ENCODE data around the gene ABHD1. TPM values are rescaled to one million over a fixed set of nuclear protein-coding genes. Genes with fewer than 3 reads are reported as not detected.

The ABHD1 gene
- total RNA-seq, 4 donors from 2014 or later = 1.2 TPM; not detected in 3

GRCh38 chr2:27130396-27130795, 6.8 kb downstream of the ABHD1 start:
- H3K4me3 ChIP-seq = no peak overlapping the region
- H3K9me3 ChIP-seq = no peaks in the 10 kb centered on the region
- H3K36me3 ChIP-seq = no peaks in the 10 kb centered on the region
- TF ChIP-seq, protein P1, sequence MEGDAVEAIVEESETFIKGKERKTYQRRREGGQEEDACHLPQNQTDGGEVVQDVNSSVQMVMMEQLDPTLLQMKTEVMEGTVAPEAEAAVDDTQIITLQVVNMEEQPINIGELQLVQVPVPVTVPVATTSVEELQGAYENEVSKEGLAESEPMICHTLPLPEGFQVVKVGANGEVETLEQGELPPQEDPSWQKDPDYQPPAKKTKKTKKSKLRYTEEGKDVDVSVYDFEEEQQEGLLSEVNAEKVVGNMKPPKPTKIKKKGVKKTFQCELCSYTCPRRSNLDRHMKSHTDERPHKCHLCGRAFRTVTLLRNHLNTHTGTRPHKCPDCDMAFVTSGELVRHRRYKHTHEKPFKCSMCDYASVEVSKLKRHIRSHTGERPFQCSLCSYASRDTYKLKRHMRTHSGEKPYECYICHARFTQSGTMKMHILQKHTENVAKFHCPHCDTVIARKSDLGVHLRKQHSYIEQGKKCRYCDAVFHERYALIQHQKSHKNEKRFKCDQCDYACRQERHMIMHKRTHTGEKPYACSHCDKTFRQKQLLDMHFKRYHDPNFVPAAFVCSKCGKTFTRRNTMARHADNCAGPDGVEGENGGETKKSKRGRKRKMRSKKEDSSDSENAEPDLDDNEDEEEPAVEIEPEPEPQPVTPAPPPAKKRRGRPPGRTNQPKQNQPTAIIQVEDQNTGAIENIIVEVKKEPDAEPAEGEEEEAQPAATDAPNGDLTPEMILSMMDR (IDR thresholded peaks at IDR 0.05) = no peak
- TF ChIP-seq POLR2A (IDR thresholded peaks at IDR 0.05) = no peak
- no peak for DNase-seq
- no peaks in the 10 kb centered on the region for H3K27me3 ChIP-seq
- intact Hi-C loops (cut with DNase I; ENCODE audit: low total_unique reads) = loop anchor here (10.0 kb wide), 1 partner anchor 64 kb away; no protein-coding TSS in a partner anchor
- H3K27ac ChIP-seq = no peak overlapping the region
- H3K4me1 ChIP-seq = peaks cover 0 to 12% of the 10 kb centered on the region in 2 donors

DNA sequence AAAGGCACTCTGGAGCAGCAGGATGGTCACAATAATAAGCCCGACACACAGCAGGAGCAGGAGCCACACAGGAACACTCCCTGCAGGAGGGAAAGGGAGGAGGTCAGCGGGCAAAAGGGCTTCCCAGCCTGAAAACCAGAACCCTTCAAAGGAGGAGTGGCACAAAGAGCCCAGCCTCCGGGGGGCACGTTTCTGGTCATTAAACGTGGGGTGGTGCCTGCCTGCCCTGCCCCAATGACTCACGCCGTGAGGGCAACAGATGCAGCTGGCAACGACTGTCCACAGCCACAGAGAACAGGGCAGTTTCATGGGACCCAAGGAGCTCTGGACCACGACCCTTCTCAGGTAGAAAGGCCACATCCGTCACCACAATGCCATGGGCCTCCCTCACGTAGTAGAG, 7.8 kb downstream of the ABHD1 start:
- Histone ChIP-seq H3K4me1 (peaks cover 0 to 12% of the 10 kb centered on the region in 2 donors), H3K36me3 (no peaks in the 10 kb centered on the region), H3K4me3 (no peak overlapping the region), H3K9me3 (no peaks in the 10 kb centered on the region), H3K27ac (no peak overlapping the region), H3K27me3 (no peaks in the 10 kb centered on the region)
- TF ChIP-seq POLR2A (IDR thresholded peaks at IDR 0.05) = no peak
- TF ChIP-seq, protein P1 (IDR thresholded peaks at IDR 0.05) = no peak
- intact Hi-C loops (cut with DNase I; ENCODE audit: low total_unique reads) = loop anchor here (10.0 kb wide), 1 partner anchor 63 kb away; no protein-coding TSS in a partner anchor
- DNase-seq = no peak

DNA sequence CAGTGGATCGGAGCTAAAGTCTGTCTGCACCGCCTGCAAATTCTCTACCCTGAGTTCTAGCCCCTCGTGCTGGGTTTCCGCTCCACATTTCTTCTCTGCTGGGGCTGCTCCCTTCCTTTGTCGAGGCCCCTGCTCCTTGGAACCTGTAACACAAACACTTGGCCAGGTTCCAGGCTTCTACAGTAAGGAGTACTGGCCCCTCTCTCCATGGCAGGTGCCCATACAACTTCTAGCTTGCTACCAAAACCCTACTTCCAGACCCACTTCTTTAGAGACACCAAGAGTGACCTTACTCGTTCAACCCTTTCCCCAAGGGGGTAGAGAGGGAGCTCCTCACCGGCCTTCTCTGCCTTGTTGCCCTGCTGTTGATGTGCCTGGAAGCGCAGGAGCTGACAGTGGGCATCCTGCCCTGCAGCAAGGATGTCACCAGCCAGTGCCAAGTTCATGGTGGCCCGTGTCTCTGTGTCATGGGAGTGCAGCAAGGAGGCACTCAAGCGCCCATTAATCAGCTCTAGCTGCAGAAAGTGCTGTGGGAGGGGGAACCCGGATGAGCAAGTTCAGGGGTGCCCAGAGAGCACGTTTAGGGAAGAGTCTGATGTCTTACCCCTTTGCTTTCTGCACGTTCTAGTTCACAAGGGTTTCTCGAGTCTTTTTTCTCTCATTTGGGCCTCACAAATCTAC, 9.7 kb downstream of the ABHD1 start:
- peak overlapping the region; percentile 83 to 99 for H3K4me3 ChIP-seq
- no peaks in the 10 kb centered on the region for H3K36me3 ChIP-seq
- DNase-seq = no peak
- TF ChIP-seq, protein P1 (IDR thresholded peaks at IDR 0.05) = no peak
- no peak for TF ChIP-seq POLR2A (IDR thresholded peaks at IDR 0.05)
- H3K27me3 ChIP-seq = no peaks in the 10 kb centered on the region
- H3K9me3 ChIP-seq = no peaks in the 10 kb centered on the region
- peak overlapping the region; percentile 89 to 96 for H3K27ac ChIP-seq
- intact Hi-C loops (cut with DNase I; ENCODE audit: low total_unique reads) = loop anchor here (10.0 kb wide), 1 partner anchor 61 kb away; no protein-coding TSS in a partner anchor
- H3K4me1 ChIP-seq = peaks cover 0 to 12% of the 10 kb centered on the region in 2 donors

GRCh38 chr2:27133905-27134780, 10.5 kb downstream of the ABHD1 start, which contains the start of gene PREB:
TSS of gene PREB (minus strand) at chr2:27134636. CDS start at chr2:27134421, 215 bp downstream.
- no peaks in the 10 kb centered on the region for H3K27me3 ChIP-seq

More at GRCh38 chr2:27133905-27134780, 10.5 kb downstream of the ABHD1 start, which contains the start of gene PREB:
- Histone ChIP-seq H3K27ac (peak within 1 kb of the TSS; percentile 89 to 96), H3K4me3 (peak within 1 kb of the TSS; percentile 83 to 99), H3K4me1 (peaks cover 0 to 12% of the 10 kb centered on the region in 2 donors), H3K9me3 (no peaks in the 10 kb centered on the region), H3K36me3 (no peaks in the 10 kb centered on the region)
- intact Hi-C loops (cut with DNase I; ENCODE audit: low total_unique reads) = loop anchor here (10.0 kb wide), 1 partner anchor 61 kb away; no protein-coding TSS in a partner anchor
- peak; percentile 95 to 98 for DNase-seq
- peak; percentile 86 to 98 for TF ChIP-seq POLR2A (IDR thresholded peaks at IDR 0.05)
- TF ChIP-seq, protein P1 (IDR thresholded peaks at IDR 0.05) = peak; percentile 41 to 68 (median 42)
